SK-N-SH (cell line): ENCODE results near the gene HPDL. TPM values are rescaled to one million over a fixed set of nuclear protein-coding genes. Genes with fewer than 3 reads are reported as not detected.

Source experiments
- CTCF ChIA-PET: fragments of 300-600, 350-600 bp; formaldehyde crosslinking; extraction: SDS; loops from one replicate; lab custom pipeline; 2021; lab: Yijun Ruan, JAX
- POLR2A ChIA-PET: fragments of 350-600 bp; sonication (Branson Sonifier 250); formaldehyde crosslinking; extraction: SDS; loops from one replicate; lab custom pipeline; 2020; ENCODE audit warnings: antibody characterized with exemption, inconsistent platforms; lab: Yijun Ruan, JAX
- DNase-seq: peaks from one replicate; pipeline ENCODE4 v3.0.0; 2012
- H2AFZ ChIP-seq: fragments of 200-600 bp; sonication (generic); 2 replicates; pipeline ENCODE4 v1.8.1; 2016; ENCODE audit warnings: antibody characterized with exemption, mild to moderate bottlenecking, low read depth
- H3F3A ChIP-seq: fragments of 200-600 bp; sonication (generic); replicated peaks from 2 replicates; pipeline ENCODE3; 2016; ENCODE audit warnings: antibody characterized with exemption, mild to moderate bottlenecking; ENCODE audit not compliant: insufficient read depth
- H3K27ac ChIP-seq, 2 experiments: fragments of 200-500 bp in 1 of 2; fragments of 200-600 bp in 1 of 2; sonication (Bioruptor generic) in 1 of 2; sonication (generic), shearing (Covaris generic) in 1 of 2; 2 replicates each; pipeline versions ENCODE4 v1.5.1 to v1.6.1; 2014 to 2016; ENCODE audit warnings: low read depth in 2 of 2, inconsistent platforms in 1 of 2, low read length in 1 of 2, mild to moderate bottlenecking in 1 of 2, mixed read lengths in 1 of 2
- H3K27me3 ChIP-seq: fragments of 200-600 bp; sonication (generic), shearing (Covaris generic); 2 replicates; pipeline ENCODE4 v1.6.1; 2016; ENCODE audit warnings: mixed run types; ENCODE audit not compliant: insufficient read depth
- H3K36me3 ChIP-seq, 2 experiments: fragments of 200-500 bp in 1 of 2; fragments of 200-600 bp in 1 of 2; sonication (Bioruptor generic) in 1 of 2; sonication (generic) in 1 of 2; replicated peaks in 1 of 2; 2 replicates each; pipeline versions ENCODE3 to v1.5.1; 2014 to 2016; ENCODE audit warnings: low read length in 1 of 2, mild to moderate bottlenecking in 1 of 2; ENCODE audit not compliant: insufficient read depth in 2 of 2, control insufficient read depth in 1 of 2
- H3K4me1 ChIP-seq, 2 experiments: fragments of 200-500 bp in 1 of 2; fragments of 200-600 bp in 1 of 2; sonication (Bioruptor generic) in 1 of 2; sonication (generic), shearing (Covaris generic) in 1 of 2; 2 replicates each; pipeline versions ENCODE4 v1.5.1 to v1.6.1; 2014 to 2016; ENCODE audit warnings: low read depth in 1 of 2, low read length in 1 of 2, mixed run types in 1 of 2; ENCODE audit not compliant: insufficient read depth in 2 of 2, control insufficient read depth in 1 of 2
- H3K4me2 ChIP-seq: fragments of 200-600 bp; sonication (generic), shearing (Covaris generic); 2 replicates; pipeline ENCODE4 v1.6.1; 2017; ENCODE audit warnings: mixed run types
- H3K4me3 ChIP-seq, 2 experiments: fragments of 200-500 bp in 1 of 2; fragments of 200-600 bp in 1 of 2; sonication (Bioruptor generic) in 1 of 2; sonication (generic), shearing (Covaris generic) in 1 of 2; 2 replicates each; pipeline versions ENCODE4 v1.5.1 to v1.8.1; 2014 to 2016; ENCODE audit warnings: low read depth in 2 of 2, inconsistent platforms in 1 of 2, low read length in 1 of 2, mild to moderate bottlenecking in 1 of 2, mixed read lengths in 1 of 2, moderate library complexity in 1 of 2
- H3K79me2 ChIP-seq: fragments of 200-600 bp; sonication (generic); 2 replicates; pipeline ENCODE4 v1.8.1; 2017; ENCODE audit warnings: mild to moderate bottlenecking; ENCODE audit not compliant: insufficient read depth
- H3K9ac ChIP-seq: fragments of 200-600 bp; sonication (generic); 2 replicates; pipeline ENCODE4 v1.6.1; 2017; ENCODE audit warnings: mixed run types
- H3K9me2 ChIP-seq: fragments of 200-600 bp; sonication (generic); 2 replicates; pipeline ENCODE4 v1.6.1; 2017; ENCODE audit warnings: mixed run types
- H3K9me3 ChIP-seq: fragments of 200-600 bp; sonication (generic); 2 replicates; pipeline ENCODE4 v1.6.1; 2017; ENCODE audit warnings: mixed run types, mild to moderate bottlenecking, moderate library complexity
- H4K20me1 ChIP-seq: fragments of 200-600 bp; sonication (generic); 2 replicates; pipeline ENCODE4 v1.6.1; 2017; ENCODE audit warnings: mild to moderate bottlenecking, mixed run types; ENCODE audit not compliant: insufficient read depth
- EP300 ChIP-seq, 2 experiments: IDR thresholded peaks; 2 replicates each; pipeline versions ENCODE4 v1.4.0 to v1.6.1; 2012; ENCODE audit warnings: borderline replicate concordance in 1 of 2, low read depth in 1 of 2, low read length in 1 of 2
- EZH2phosphoT487 ChIP-seq: fragments of 200-600 bp; sonication (generic); IDR thresholded peaks from 2 replicates; pipeline ENCODE4 v1.6.1; 2017; ENCODE audit warnings: low read depth, mixed run types, mild to moderate bottlenecking, antibody characterized with exemption, moderate library complexity, borderline replicate concordance
- FOSL2 ChIP-seq: IDR thresholded peaks from 2 replicates; pipeline ENCODE4 v1.4.0; 2012; ENCODE audit warnings: low read depth, mild to moderate bottlenecking, moderate library complexity, borderline replicate concordance
- JUND ChIP-seq: IDR thresholded peaks from 2 replicates; pipeline ENCODE4 v1.4.0; 2012
- MAX ChIP-seq: IDR thresholded peaks from 2 replicates; pipeline ENCODE4 v1.4.0; 2012; ENCODE audit warnings: low read depth
- RAD21 ChIP-seq: IDR thresholded peaks from 2 replicates; pipeline ENCODE4 v1.6.1; 2012; ENCODE audit warnings: mild to moderate bottlenecking, low read length
- RCOR1 ChIP-seq: fragments of 150-350 bp; IDR thresholded peaks from 2 replicates; pipeline ENCODE4 v1.6.1; 2017; ENCODE audit warnings: antibody characterized with exemption, low read length
- SIN3A ChIP-seq: IDR thresholded peaks from 2 replicates; pipeline ENCODE4 v1.6.1; 2012; ENCODE audit warnings: low read depth, mild to moderate bottlenecking, low read length, moderate library complexity, borderline replicate concordance
- USF1 ChIP-seq: IDR thresholded peaks from 2 replicates; pipeline ENCODE4 v1.4.0; 2012; ENCODE audit warnings: low read depth, borderline replicate concordance
- USF2 ChIP-seq: fragments of 150-350 bp; IDR thresholded peaks from 2 replicates; pipeline ENCODE4 v1.6.1; 2017; ENCODE audit warnings: antibody characterized with exemption, low read length, low read depth, borderline replicate concordance
- WGBS: methylation state at CpG from one replicate; pipeline ENCODE4 v1.1.6; 2017; ENCODE audit warnings: low lambda C conversion rate; 5-methylcytosine and 5-hydroxymethylcytosine counted together
- polyA plus RNA-seq, 3 experiments: library from polyadenylated mRNA; depleted of rRNA; stranded (reverse); fragments of >200 nt; gene quantifications; 2 replicates each; pipeline ENCODE4 v1.2.3, GENCODE V29; 2012

Gene HPDL
- polyA plus RNA-seq, 1 of the 3 experiments (the other 2 are of a cell fraction), result 0.25 TPM

- H3K36me3 ChIP-seq, result no peaks in the 10 kb centered on the region
- no peaks in the 10 kb centered on the region for H3K9me3 ChIP-seq
- H3F3A ChIP-seq, result peaks cover 10% of the 10 kb centered on the region
- H3K4me1 ChIP-seq, result peaks cover 0 to 12% of the 10 kb centered on the region in 2 experiments; a peak in 1 of 4 replicates
- ChIA-PET POLR2A (no interaction called here), CTCF (interaction anchor here (1.3 to 14.7 kb wide), 4 partner anchors 22 to 471 kb away, joined by 3 to 470 read pairs (median 6); partner anchors contain the start of genes HECTD3, MUTYH and UROD)
- no peak overlapping the region for H3K4me3 ChIP-seq
- TF ChIP-seq SIN3A, result no peak
- 77% methylated on average over 8 of the region's 8 CpGs for WGBS
- no peaks in the 10 kb centered on the region for H4K20me1 ChIP-seq
- no peaks in the 10 kb centered on the region for H3K9me2 ChIP-seq
- no peak overlapping the region for H3K4me2 ChIP-seq
- H3K79me2 ChIP-seq, result no peaks in the 10 kb centered on the region
- no peak overlapping the region for H3K27ac ChIP-seq
- no peak overlapping the region; the same call in 1 of the 2 replicates for H2AFZ ChIP-seq
- no peak overlapping the region for H3K9ac ChIP-seq
- no peaks in the 10 kb centered on the region for H3K27me3 ChIP-seq
- DNase-seq, result no peak
Observed at GRCh38 chr1:45306319-45306718, 20.4 kb upstream of the HPDL start.

GRCh38 chr1:45306905-45307304 lies 19.8 kb upstream of the HPDL start:
- no peak overlapping the region for H3K27ac ChIP-seq
- no peak overlapping the region for H3K4me3 ChIP-seq
- H3K27me3 ChIP-seq, result no peaks in the 10 kb centered on the region
- H3K79me2 ChIP-seq, result no peaks in the 10 kb centered on the region
- no peak overlapping the region; the same call in 1 of the 2 replicates for H2AFZ ChIP-seq
- no peaks in the 10 kb centered on the region for H3K36me3 ChIP-seq
- no peak for DNase-seq
- TF ChIP-seq EP300 (IDR thresholded peaks at IDR 0.05; ENCODE audit: borderline replicate concordance in 1 of 2, low read depth in 1 of 2, low read length in 1 of 2) (no peak), RAD21 (no peak), USF1 (no peak), MAX (no peak), JUND (no peak), RCOR1 (no peak), USF2 (no peak), FOSL2 (no peak), EZH2phosphoT487 (no peak)
- no peaks in the 10 kb centered on the region for H4K20me1 ChIP-seq
- peaks cover 8% of the 10 kb centered on the region for H3F3A ChIP-seq
- no peaks in the 10 kb centered on the region for H3K9me2 ChIP-seq
- no peak overlapping the region for H3K9ac ChIP-seq
- H3K4me1 ChIP-seq, result peaks cover 0 to 12% of the 10 kb centered on the region in 2 experiments; a peak in 1 of 4 replicates
- POLR2A ChIA-PET, result no interaction called here
- no peak overlapping the region for H3K4me2 ChIP-seq
- H3K9me3 ChIP-seq, result no peaks in the 10 kb centered on the region
- CTCF ChIA-PET, result interaction anchor here (1.3 to 14.7 kb wide), 4 partner anchors 21 to 471 kb away, joined by 3 to 470 read pairs (median 6); partner anchors contain the start of genes HECTD3, MUTYH and UROD
- 73% methylated on average over 3 of the region's 3 CpGs for WGBS
